ENCODE measurements around the gene STIM2. TPM values are rescaled to one million over a fixed set of nuclear protein-coding genes. Genes with fewer than 3 reads are reported as not detected.

Gene STIM2
- total RNA-seq, 1 donor from 2014 or later = 18.4 TPM

DNA sequence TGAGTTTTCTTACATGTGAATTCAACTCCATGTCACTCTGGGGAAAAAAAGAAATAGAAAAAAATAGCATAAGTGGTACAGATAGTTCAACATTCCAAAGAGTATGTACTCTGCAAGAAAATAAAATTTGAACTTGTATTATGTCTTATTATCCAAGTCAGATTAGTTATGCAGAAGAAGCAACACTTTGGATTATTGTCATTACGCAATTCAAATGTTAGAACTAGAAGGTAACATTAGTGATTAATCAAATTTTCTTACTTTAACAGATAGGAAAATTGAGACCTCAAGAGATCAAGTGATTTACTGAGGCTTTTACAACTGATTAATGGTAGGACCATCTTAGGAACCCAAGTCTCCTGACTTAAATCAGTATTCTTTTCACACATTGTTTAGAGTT, 159.1 kb downstream of the STIM2 start:
- Histone ChIP-seq H2AFZ (ENCODE audit: low read depth, low read length) (no peak overlapping the region), H3K9ac (ENCODE audit: low read length) (no peak overlapping the region), H4K20me1 (ENCODE audit: insufficient read depth, low read length) (no peaks in the 10 kb centered on the region), H3K4me1 (ENCODE audit: insufficient read depth, low read length) (peaks cover 10% of the 10 kb centered on the region), H3K36me3 (ENCODE audit: insufficient read depth, low read length) (peaks cover 9% of the 10 kb centered on the region), H3K4me3 (ENCODE audit: insufficient read depth, low read depth, low read length) (no peak overlapping the region), H3K27ac (ENCODE audit: low read depth, low read length) (no peak overlapping the region), H3K27me3 (ENCODE audit: insufficient read depth, low read length) (no peaks in the 10 kb centered on the region), H3K79me2 (ENCODE audit: insufficient read depth, low read length) (no peaks in the 10 kb centered on the region), H3K4me2 (ENCODE audit: low read length) (no peak overlapping the region), H3K9me3 (ENCODE audit: insufficient read depth, low read depth, low read length) (no peaks in the 10 kb centered on the region)
- Mint-ChIP-seq H3K27ac (ENCODE audit: unreplicated experiment) (no peak overlapping the region), H3K9me3 (ENCODE audit: unreplicated experiment) (no peaks in the 10 kb centered on the region), H3K4me1 (ENCODE audit: low read depth, unreplicated experiment) (peaks cover 3% of the 10 kb centered on the region), H3K27me3 (ENCODE audit: low read depth, unreplicated experiment) (no peaks in the 10 kb centered on the region), H3K36me3 (ENCODE audit: low read depth, unreplicated experiment) (peaks cover 4% of the 10 kb centered on the region), H3K4me3 (ENCODE audit: unreplicated experiment) (no peak overlapping the region)
- FAIRE-seq (peak; percentile 26), DNase-seq (ENCODE audit: low read depth) (no peak)
- TF ChIP-seq EZH2 (IDR thresholded peaks at IDR 0.05; ENCODE audit: insufficient read depth, low read length) = no peak
- TF ChIP-seq, protein P1, sequence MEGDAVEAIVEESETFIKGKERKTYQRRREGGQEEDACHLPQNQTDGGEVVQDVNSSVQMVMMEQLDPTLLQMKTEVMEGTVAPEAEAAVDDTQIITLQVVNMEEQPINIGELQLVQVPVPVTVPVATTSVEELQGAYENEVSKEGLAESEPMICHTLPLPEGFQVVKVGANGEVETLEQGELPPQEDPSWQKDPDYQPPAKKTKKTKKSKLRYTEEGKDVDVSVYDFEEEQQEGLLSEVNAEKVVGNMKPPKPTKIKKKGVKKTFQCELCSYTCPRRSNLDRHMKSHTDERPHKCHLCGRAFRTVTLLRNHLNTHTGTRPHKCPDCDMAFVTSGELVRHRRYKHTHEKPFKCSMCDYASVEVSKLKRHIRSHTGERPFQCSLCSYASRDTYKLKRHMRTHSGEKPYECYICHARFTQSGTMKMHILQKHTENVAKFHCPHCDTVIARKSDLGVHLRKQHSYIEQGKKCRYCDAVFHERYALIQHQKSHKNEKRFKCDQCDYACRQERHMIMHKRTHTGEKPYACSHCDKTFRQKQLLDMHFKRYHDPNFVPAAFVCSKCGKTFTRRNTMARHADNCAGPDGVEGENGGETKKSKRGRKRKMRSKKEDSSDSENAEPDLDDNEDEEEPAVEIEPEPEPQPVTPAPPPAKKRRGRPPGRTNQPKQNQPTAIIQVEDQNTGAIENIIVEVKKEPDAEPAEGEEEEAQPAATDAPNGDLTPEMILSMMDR (IDR thresholded peaks at IDR 0.05; ENCODE audit: insufficient read depth, low read depth, low read length) = no peak

DNA sequence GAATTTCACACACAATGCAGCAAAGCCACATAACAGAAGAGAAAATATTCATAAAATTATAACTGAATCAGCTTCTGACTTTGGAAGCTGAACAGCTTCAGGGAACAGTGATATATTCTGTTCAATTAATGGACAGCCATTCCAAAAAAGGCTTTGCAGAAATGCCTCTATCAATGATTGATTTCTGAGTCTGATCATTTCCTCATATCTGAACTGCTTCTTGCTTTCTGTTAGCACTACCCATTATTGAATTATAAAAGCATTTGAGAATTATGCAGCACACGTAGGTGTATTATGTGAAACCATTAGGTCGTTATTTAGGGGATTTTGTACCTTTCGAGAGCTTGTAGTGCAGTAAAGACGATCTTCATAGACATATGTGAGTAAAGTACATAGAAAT, 159.6 kb downstream of the STIM2 start:
- H3K27me3 ChIP-seq (ENCODE audit: insufficient read depth, low read length) = no peaks in the 10 kb centered on the region
- H2AFZ ChIP-seq (ENCODE audit: low read depth, low read length) = no peak overlapping the region
- no peak for TF ChIP-seq EZH2 (IDR thresholded peaks at IDR 0.05; ENCODE audit: insufficient read depth, low read length)
- TF ChIP-seq, protein P1 (IDR thresholded peaks at IDR 0.05; ENCODE audit: insufficient read depth, low read depth, low read length) = no peak
- no peak overlapping the region for H3K4me2 ChIP-seq (ENCODE audit: low read length)
- no peak overlapping the region for H3K4me3 ChIP-seq (ENCODE audit: insufficient read depth, low read depth, low read length)
- peaks cover 9% of the 10 kb centered on the region for H3K36me3 ChIP-seq (ENCODE audit: insufficient read depth, low read length)
- H3K4me3 Mint-ChIP-seq (ENCODE audit: unreplicated experiment) = no peak overlapping the region
- H3K9ac ChIP-seq (ENCODE audit: low read length) = no peak overlapping the region
- peaks cover 3% of the 10 kb centered on the region for H3K4me1 Mint-ChIP-seq (ENCODE audit: low read depth, unreplicated experiment)
- no peaks in the 10 kb centered on the region for H3K79me2 ChIP-seq (ENCODE audit: insufficient read depth, low read length)
- H4K20me1 ChIP-seq (ENCODE audit: insufficient read depth, low read length) = no peaks in the 10 kb centered on the region
- no peak overlapping the region for H3K27ac ChIP-seq (ENCODE audit: low read depth, low read length)
- peaks cover 10% of the 10 kb centered on the region for H3K4me1 ChIP-seq (ENCODE audit: insufficient read depth, low read length)
- no peaks in the 10 kb centered on the region for H3K9me3 ChIP-seq (ENCODE audit: insufficient read depth, low read depth, low read length)
- no peak for DNase-seq (ENCODE audit: low read depth)
- no peak for FAIRE-seq
- no peak overlapping the region for H3K27ac Mint-ChIP-seq (ENCODE audit: unreplicated experiment)
- H3K36me3 Mint-ChIP-seq (ENCODE audit: low read depth, unreplicated experiment) = peaks cover 4% of the 10 kb centered on the region
- H3K9me3 Mint-ChIP-seq (ENCODE audit: unreplicated experiment) = no peaks in the 10 kb centered on the region
- H3K27me3 Mint-ChIP-seq (ENCODE audit: low read depth, unreplicated experiment) = no peaks in the 10 kb centered on the region

DNA sequence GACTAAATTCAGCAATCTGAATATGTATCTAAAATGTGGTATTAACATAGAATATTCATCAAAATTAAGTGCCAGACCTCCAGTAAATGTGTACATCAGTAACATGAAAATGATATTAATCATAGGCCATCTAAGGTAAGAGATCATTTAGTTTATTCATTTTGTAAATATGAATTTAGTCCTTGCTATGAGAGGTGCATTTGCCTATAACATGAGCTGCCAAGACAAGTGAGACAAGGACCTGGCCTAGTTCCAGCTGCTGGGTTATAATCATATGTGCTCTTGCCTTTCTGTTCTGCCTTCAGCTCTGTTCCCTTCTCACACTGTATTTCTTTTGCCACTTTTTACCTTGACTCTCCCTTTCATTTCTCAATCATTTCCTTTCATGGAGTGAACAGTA, 160.0 kb downstream of the STIM2 start:
- Histone ChIP-seq H3K27me3 (ENCODE audit: insufficient read depth, low read length) (no peaks in the 10 kb centered on the region), H3K9me3 (ENCODE audit: insufficient read depth, low read depth, low read length) (no peaks in the 10 kb centered on the region), H3K4me3 (ENCODE audit: insufficient read depth, low read depth, low read length) (no peak overlapping the region), H3K9ac (ENCODE audit: low read length) (no peak overlapping the region), H3K4me2 (ENCODE audit: low read length) (no peak overlapping the region), H3K36me3 (ENCODE audit: insufficient read depth, low read length) (peaks cover 9% of the 10 kb centered on the region), H3K79me2 (ENCODE audit: insufficient read depth, low read length) (no peaks in the 10 kb centered on the region), H2AFZ (ENCODE audit: low read depth, low read length) (no peak overlapping the region), H3K27ac (ENCODE audit: low read depth, low read length) (no peak overlapping the region), H3K4me1 (ENCODE audit: insufficient read depth, low read length) (peaks cover 10% of the 10 kb centered on the region), H4K20me1 (ENCODE audit: insufficient read depth, low read length) (no peaks in the 10 kb centered on the region)
- DNase-seq (ENCODE audit: low read depth) (no peak), FAIRE-seq (no peak)
- Mint-ChIP-seq H3K4me1 (ENCODE audit: low read depth, unreplicated experiment) (peaks cover 3% of the 10 kb centered on the region), H3K27ac (ENCODE audit: unreplicated experiment) (no peak overlapping the region), H3K27me3 (ENCODE audit: low read depth, unreplicated experiment) (no peaks in the 10 kb centered on the region), H3K4me3 (ENCODE audit: unreplicated experiment) (no peak overlapping the region), H3K36me3 (ENCODE audit: low read depth, unreplicated experiment) (peaks cover 4% of the 10 kb centered on the region), H3K9me3 (ENCODE audit: unreplicated experiment) (no peaks in the 10 kb centered on the region)
- TF ChIP-seq, protein P1 (IDR thresholded peaks at IDR 0.05; ENCODE audit: insufficient read depth, low read depth, low read length) = no peak
- no peak for TF ChIP-seq EZH2 (IDR thresholded peaks at IDR 0.05; ENCODE audit: insufficient read depth, low read length)

Measured in astrocyte (in vitro differentiated cells and primary cell).